GM12878 (cell line): ENCODE data around the gene FAM120AOS. TPM values are rescaled to one million over a fixed set of nuclear protein-coding genes. Genes with fewer than 3 reads are reported as not detected.

ENCODE experiments used
- ATAC-seq: fragments of 200-7000 bp; cut with Tn5 transposase; 3 replicates; pipeline ENCODE4 v1.9.1; 2020; ENCODE audit warnings: mild to moderate bottlenecking, moderate library complexity
- BruUV-seq: library from RNA; stranded (reverse); fragments of 400-500 nt; replicated peaks from 2 replicates; lab custom pipeline; 2021; lab: Mats Ljungman, UMichigan
- CTCF ChIA-PET: fragments of 300-600 bp; sonication (Branson Sonifier 250); formaldehyde crosslinking; extraction: SDS; loops from one replicate; lab custom pipeline; 2021; ENCODE audit warnings: inconsistent platforms; lab: Yijun Ruan, JAX
- POLR2A ChIA-PET: fragments of 350-600 bp; formaldehyde crosslinking; extraction: SDS; loops from one replicate; lab custom pipeline; 2021; ENCODE audit warnings: inconsistent platforms; lab: Charles Lee
- RAD21 ChIA-PET: fragments of 300-600 bp; sonication (Branson Sonifier 250); formaldehyde crosslinking; loops from one replicate; lab custom pipeline; 2023; ENCODE audit warnings: antibody characterized with exemption; ENCODE audit not compliant: unreplicated experiment; lab: Charles Lee
- SMC1A ChIA-PET: fragments of 300-600 bp; sonication (Branson Sonifier 250); formaldehyde crosslinking; loops from one replicate; lab custom pipeline; 2023; ENCODE audit not compliant: unreplicated experiment, uncharacterized antibody; lab: Charles Lee
- DNase-seq: peaks from one replicate; pipeline ENCODE4 v3.0.0-alpha.2; 2011; ENCODE audit warnings: low read depth, low spot score
- FAIRE-seq: peaks from 3 replicates; lab custom pipeline; 2011; peaks lifted over from hg19 to GRCh38; lab: Jason Lieb, UNC
- H2AFZ ChIP-seq: 2 replicates; pipeline ENCODE4 v1.6.0; 2011; ENCODE audit warnings: low read depth, low read length, control low read depth; ENCODE audit not compliant: control insufficient read depth
- H3K27ac ChIP-seq: 2 replicates; pipeline ENCODE4 v1.5.1; 2011; ENCODE audit warnings: control low read depth; ENCODE audit not compliant: control insufficient read depth, insufficient read depth
- H3K27me3 ChIP-seq, 2 experiments: replicated peaks in 1 of 2; 2 replicates each; pipeline versions ENCODE4 v1.6.0 to v1.6.1; 2011; ENCODE audit warnings: low read length in 1 of 2; ENCODE audit not compliant: control insufficient read depth in 2 of 2, insufficient read depth in 2 of 2
- H3K36me3 ChIP-seq, 2 experiments: 2 replicates each; pipeline ENCODE4 v1.5.1; 2011; ENCODE audit warnings: low read length in 1 of 2; ENCODE audit not compliant: control insufficient read depth in 2 of 2, insufficient read depth in 2 of 2
- H3K4me1 ChIP-seq: 2 replicates; pipeline ENCODE4 v1.6.1; 2011; ENCODE audit warnings: mild to moderate bottlenecking, low read length, moderate library complexity, mixed read lengths; ENCODE audit not compliant: control insufficient read depth, insufficient read depth
- H3K4me2 ChIP-seq: 2 replicates; pipeline ENCODE4 v1.6.0; 2011; ENCODE audit warnings: control low read depth; ENCODE audit not compliant: control insufficient read depth, insufficient read depth
- H3K4me3 ChIP-seq: fragments of 200-600 bp; sonication (generic); 2 replicates; pipeline ENCODE4 v1.5.1; 2016
- H3K79me2 ChIP-seq: 2 replicates; pipeline ENCODE4 v1.6.0; 2011; ENCODE audit warnings: low read length; ENCODE audit not compliant: control insufficient read depth, insufficient read depth
- H3K9ac ChIP-seq: 2 replicates; pipeline ENCODE4 v1.8.0; 2011; ENCODE audit warnings: low read length, control low read depth, mixed read lengths; ENCODE audit not compliant: control insufficient read depth, insufficient read depth
- H3K9me3 ChIP-seq: replicated peaks from 3 replicates; pipeline ENCODE4 v1.5.1; 2011; ENCODE audit warnings: mild to moderate bottlenecking, low read length; ENCODE audit not compliant: control insufficient read depth, insufficient read depth
- H4K20me1 ChIP-seq: 2 replicates; pipeline ENCODE4 v1.6.0; 2011; ENCODE audit not compliant: control insufficient read depth, insufficient read depth
- ATF3 ChIP-seq: IDR thresholded peaks from 2 replicates; pipeline ENCODE4 v1.6.1; 2011; ENCODE audit warnings: low read depth, mild to moderate bottlenecking, low read length, moderate library complexity, borderline replicate concordance; ENCODE audit errors: extremely low read depth
- CTCF ChIP-seq, 3 experiments: IDR thresholded peaks in 2 of 3; conservative IDR thresholded peaks in 1 of 3; 2 replicates each; pipeline ENCODE4 v1.5.1; 2011; ENCODE audit warnings: low read depth in 3 of 3, low read length in 3 of 3, mild to moderate bottlenecking in 3 of 3, control low read depth in 2 of 3, moderate library complexity in 2 of 3, inconsistent platforms in 1 of 3, mixed read lengths in 1 of 3; ENCODE audit not compliant: control insufficient read depth in 2 of 3, insufficient read depth in 1 of 3; ENCODE audit errors: extremely low read depth in 1 of 3
- PAX8 ChIP-seq: fragments of 450-650 bp; IDR thresholded peaks from 2 replicates; pipeline ENCODE4 v1.6.1; 2017; ENCODE audit warnings: mild to moderate bottlenecking, moderate library complexity
- TCF12 ChIP-seq: IDR thresholded peaks from 2 replicates; pipeline ENCODE4 v1.6.1; 2011; ENCODE audit warnings: low read depth, mild to moderate bottlenecking, low read length
- WGBS: methylation state at CpG from one replicate; pipeline ENCODE4 v1.1.6; 2016; ENCODE audit warnings: low lambda C conversion rate; ENCODE audit not compliant: insufficient replicate concordance, insufficient coverage; ENCODE audit errors: missing lambda C conversion rate; 5-methylcytosine and 5-hydroxymethylcytosine counted together
- in situ Hi-C: fragments of 300-500 bp; cut with MboI; formaldehyde crosslinking; loops from 9 replicates; pipeline ENCODE4 v1.14.3; 2018; ENCODE audit warnings: mixed read lengths
- intact Hi-C: fragments of 100-400 bp; cut with micrococcal nuclease; formaldehyde crosslinking; loops from one replicate; pipeline ENCODE4 v1.14.2; 2022; ENCODE audit not compliant: unreplicated experiment
- polyA plus RNA-seq, 11 experiments: library from polyadenylated mRNA; depleted of rRNA in 4 of 11; unstranded in 6 of 11; stranded (reverse) in 5 of 11; fragments of >200 nt; fragmentation: Nextera tagmentation in 4 of 11; fragmentation: Illumina TruSeq in 1 of 11; extraction: Ambion mirVana in 4 of 11; extraction: Trizol in 1 of 11; gene quantifications; 1 replicate in 1 of 11; 2 replicates in 10 of 11; pipeline versions ENCODE4 v1.2.1 to v1.2.3, GENCODE V29; 2011 to 2016; ENCODE audit warnings: inconsistent platforms in 2 of 11, missing spikeins in 2 of 11, low read depth in 1 of 11
- total RNA-seq, 4 experiments: library from RNA; depleted of rRNA in 3 of 4; stranded (reverse); fragments of >200 nt in 3 of 4; fragmentation: Illumina TruSeq in 1 of 4; extraction: Trizol in 1 of 4; gene quantifications; 2 replicates each; pipeline versions ENCODE4 v1.2.1 to v1.2.3, GENCODE V29; 2013 to 2021

The FAM120AOS gene
- total and polyA plus RNA-seq, 10 of the 15 experiments (the other 5 are each of a cell fraction or from before 2014, with no cell fraction given) = 15.9 to 55.1 (median 34.6) TPM

- WGBS = 95% methylated on average over 12 of the region's 12 CpGs
- ChIA-PET SMC1A (interaction anchor here (0.6 kb wide), 1 partner anchor 401 kb away, joined by 3 read pairs; no protein-coding TSS in a partner anchor), POLR2A (no interaction called here), CTCF (no interaction called here), RAD21 (no interaction called here)
- H3K4me3 ChIP-seq = no peak overlapping the region
- peaks cover 30 to 33% of the 10 kb centered on the region in 2 experiments for H3K36me3 ChIP-seq
- H3K27ac ChIP-seq = no peak overlapping the region
- TF ChIP-seq CTCF (IDR thresholded peaks at IDR 0.05 in 2 of 3, conservative IDR thresholded peaks at IDR 0.05 in 1 of 3; ENCODE audit: control insufficient read depth in 2 of 3, extremely low read depth in 1 of 3, insufficient read depth in 1 of 3, low read depth in 3 of 3, low read length in 3 of 3) (no peak), PAX8 (no peak), TCF12 (no peak), ATF3 (no peak)
- no peaks in the 10 kb centered on the region for H3K9me3 ChIP-seq
- peaks cover 6% of the 10 kb centered on the region for H3K79me2 ChIP-seq
- ATAC-seq (no peak), FAIRE-seq (no peak), DNase-seq (no peak)
- no peak overlapping the region for H3K9ac ChIP-seq
- in situ Hi-C loops = no loop called here
- intact Hi-C loops = no loop called here
- H4K20me1 ChIP-seq = no peaks in the 10 kb centered on the region; the same call in 1 of the 2 replicates
- H3K4me2 ChIP-seq = no peak overlapping the region
- 0 out of 2 replicates have a peak, but pooled peaks cover 3% of the 10 kb centered on the region for H3K4me1 ChIP-seq
- BruUV-seq = no TSS peak
- no peak overlapping the region for H2AFZ ChIP-seq
- H3K27me3 ChIP-seq = no peaks in the 10 kb centered on the region
Observed at GRCh38 chr9:93493949-93494348, 40.6 kb upstream of the FAM120AOS start.
